Measurements from ENCODE around the gene XPO1. TPM values are rescaled to one million over a fixed set of nuclear protein-coding genes. Genes with fewer than 3 reads are reported as not detected.

The XPO1 gene
- total and polyA plus RNA-seq, 8 donors = 22.7 to 71.3 (median 39.0) TPM

GRCh38 chr2:61435291-61435690, 102.9 kb downstream of the XPO1 start:
- no peak for TF ChIP-seq CTCF (IDR thresholded peaks at IDR 0.05)
- Histone ChIP-seq H3K9me3 (no peaks in the 10 kb centered on the region), H3K27ac (no peak overlapping the region), H3K4me1 (peaks cover 0 to 26% (median 5%) of the 10 kb centered on the region in 3 donors), H3K36me3 (no peaks in the 10 kb centered on the region), H3K4me3 (no peak overlapping the region), H3K27me3 (no peaks in the 10 kb centered on the region)
- no peak for FAIRE-seq
- ATAC-seq = no peak
- no peak for DNase-seq
- intact Hi-C loops (cut with DNase I) = no loop called here
- WGBS, 2 donors = 63 to 70% methylated on average over 1 of the region's 1 CpG

- DNase-seq (peak in 3 of 6 donors; percentile 21 to 43 (median 36)), ATAC-seq (peak; percentile 55 to 74 (median 69)), FAIRE-seq (no peak)
- no peaks in the 10 kb centered on the region for H3K9me3 ChIP-seq
- no peaks in the 10 kb centered on the region for H3K36me3 ChIP-seq
- H3K4me3 ChIP-seq = no peak overlapping the region
- TF ChIP-seq CTCF (IDR thresholded peaks at IDR 0.05) = no peak
- H3K27ac ChIP-seq = no peak overlapping the region
- no peaks in the 10 kb centered on the region for H3K27me3 ChIP-seq
- intact Hi-C loops (cut with DNase I) = no loop called here
- peaks cover 0 to 26% (median 2%) of the 10 kb centered on the region in 3 donors for H3K4me1 ChIP-seq
Measured at GRCh38 chr2:61434314-61434713, 103.8 kb downstream of the XPO1 start.

- FAIRE-seq (no peak), DNase-seq (no peak), ATAC-seq (peak in 1 of 4 donors; percentile 18)
- TF ChIP-seq CTCF (IDR thresholded peaks at IDR 0.05) = no peak
- Histone ChIP-seq H3K4me3 (no peak overlapping the region), H3K9me3 (no peaks in the 10 kb centered on the region), H3K36me3 (no peaks in the 10 kb centered on the region), H3K4me1 (peaks cover 0 to 26% (median 0%) of the 10 kb centered on the region in 3 donors), H3K27me3 (no peaks in the 10 kb centered on the region), H3K27ac (no peak overlapping the region)
- intact Hi-C loops (cut with DNase I) = no loop called here
- WGBS, 2 donors = 97 to 100% methylated on average over 1 of the region's 1 CpG
Measured at GRCh38 chr2:61433606-61434005, 104.5 kb downstream of the XPO1 start.

GRCh38 chr2:61432990-61433389, 105.2 kb downstream of the XPO1 start:
- 92 to 93% methylated on average over 3 of the region's 3 CpGs for WGBS, 2 donors
- intact Hi-C loops (cut with DNase I) = no loop called here
- no peak overlapping the region for H3K4me3 ChIP-seq
- no peak for FAIRE-seq
- H3K9me3 ChIP-seq = no peaks in the 10 kb centered on the region
- H3K27ac ChIP-seq = no peak overlapping the region
- ATAC-seq = no peak
- H3K36me3 ChIP-seq = no peaks in the 10 kb centered on the region
- no peaks in the 10 kb centered on the region for H3K27me3 ChIP-seq
- no peak for DNase-seq
- TF ChIP-seq CTCF (IDR thresholded peaks at IDR 0.05) = no peak
- peaks cover 0 to 26% (median 0%) of the 10 kb centered on the region in 3 donors for H3K4me1 ChIP-seq

GRCh38 chr2:61431345-61431744, 106.8 kb downstream of the XPO1 start:
- FAIRE-seq = no peak
- intact Hi-C loops (cut with DNase I) = no loop called here

More at GRCh38 chr2:61431345-61431744, 106.8 kb downstream of the XPO1 start:
- 95% methylated on average over 5 of the region's 5 CpGs for WGBS, 2 donors
- no peak for DNase-seq
- Histone ChIP-seq H3K27me3 (no peaks in the 10 kb centered on the region), H3K4me1 (peaks cover 0 to 23% (median 0%) of the 10 kb centered on the region in 3 donors), H3K4me3 (no peak overlapping the region), H3K27ac (no peak overlapping the region), H3K9me3 (no peaks in the 10 kb centered on the region), H3K36me3 (no peaks in the 10 kb centered on the region)
- ATAC-seq = no peak
- TF ChIP-seq CTCF (IDR thresholded peaks at IDR 0.05) = no peak

Other genes with a start within 250 kb of the XPO1 start
- 10 to 100 TPM; 30.0 to 58.9 (median 45.1) TPM for gene USP34, start 67.3 kb downstream of the XPO1 start, total RNA-seq
- gene USP34, start 67.3 kb downstream of the XPO1 start, polyA plus RNA-seq = 10 to 100 TPM; 33.6 to 50.1 TPM